Progenitor cell of endocrine pancreas (in vitro differentiated cells): Measurements from ENCODE around the gene LAMA3. TPM values are rescaled to one million over a fixed set of nuclear protein-coding genes. Genes with fewer than 3 reads are reported as not detected.

Experiments
- DNase-seq: peaks from one replicate; pipeline ENCODE4 v3.0.0; 2021; ENCODE audit warnings: low spot score; ENCODE audit not compliant: unreplicated experiment
- H3K27ac Mint-ChIP-seq: 2 replicates; pipeline ENCODE4 v1.8.0; 2021; ENCODE audit warnings: mild to moderate bottlenecking, moderate library complexity, mixed read lengths
- H3K27me3 Mint-ChIP-seq: 2 replicates; pipeline ENCODE4 v1.8.0; 2021; ENCODE audit warnings: mixed read lengths
- H3K36me3 Mint-ChIP-seq: 2 replicates; pipeline ENCODE4 v1.8.0; 2022; ENCODE audit warnings: mixed read lengths; ENCODE audit not compliant: insufficient read depth
- H3K4me1 Mint-ChIP-seq: 2 replicates; pipeline ENCODE4 v1.8.0; 2021; ENCODE audit warnings: low read depth, mixed read lengths
- H3K4me3 Mint-ChIP-seq: 2 replicates; pipeline ENCODE4 v1.8.0; 2021; ENCODE audit warnings: low read depth, mild to moderate bottlenecking, moderate library complexity, mixed read lengths
- H3K9me3 Mint-ChIP-seq: 2 replicates; pipeline ENCODE4 v1.8.0; 2021; ENCODE audit warnings: low read depth, mixed read lengths
- CTCF ChIP-seq: fragments of 200-600 bp; sonication (generic); IDR thresholded peaks from one replicate; pipeline ENCODE4 v1.5.0; 2021; ENCODE audit warnings: antibody characterized with exemption, mild to moderate bottlenecking; ENCODE audit not compliant: unreplicated experiment
- total RNA-seq: library from RNA; stranded (reverse); gene quantifications from 2 replicates; pipeline ENCODE4 v1.2.1, GENCODE V29; 2021

Gene LAMA3
- total RNA-seq, 1 donor from 2014 or later, result 0.84 TPM

- no peak for DNase-seq
- Mint-ChIP-seq H3K4me3 (no peak overlapping the region), H3K27ac (no peak overlapping the region), H3K4me1 (no peaks in the 10 kb centered on the region), H3K27me3 (peaks cover 13% of the 10 kb centered on the region), H3K9me3 (no peaks in the 10 kb centered on the region), H3K36me3 (no peaks in the 10 kb centered on the region)
- no peak for TF ChIP-seq CTCF
Observed at GRCh38 chr18:23776306-23776705, 87.1 kb downstream of the LAMA3 start.

GRCh38 chr18:23778828-23779227 lies 89.6 kb downstream of the LAMA3 start:
- Mint-ChIP-seq H3K4me1 (no peaks in the 10 kb centered on the region), H3K27ac (no peak overlapping the region), H3K4me3 (no peak overlapping the region), H3K36me3 (no peaks in the 10 kb centered on the region), H3K9me3 (no peaks in the 10 kb centered on the region), H3K27me3 (peaks cover 13% of the 10 kb centered on the region)
- no peak for TF ChIP-seq CTCF
- DNase-seq, result no peak

- Mint-ChIP-seq H3K27ac (no peak overlapping the region), H3K27me3 (peaks cover 11% of the 10 kb centered on the region), H3K9me3 (no peaks in the 10 kb centered on the region), H3K4me1 (no peaks in the 10 kb centered on the region), H3K4me3 (no peak overlapping the region), H3K36me3 (no peaks in the 10 kb centered on the region)
- TF ChIP-seq CTCF, result no peak
- DNase-seq, result no peak
Observed at GRCh38 chr18:23779696-23780303, 90.5 kb downstream of the LAMA3 start.

GRCh38 chr18:23784832-23785245 lies 95.6 kb downstream of the LAMA3 start:
- H3K27ac Mint-ChIP-seq, result no peak overlapping the region
- H3K4me3 Mint-ChIP-seq, result no peak overlapping the region
- peaks cover 5% of the 10 kb centered on the region for H3K9me3 Mint-ChIP-seq
- no peak for DNase-seq
- TF ChIP-seq CTCF, result no peak
- no peaks in the 10 kb centered on the region for H3K4me1 Mint-ChIP-seq
- no peaks in the 10 kb centered on the region for H3K36me3 Mint-ChIP-seq
- peaks cover 8% of the 10 kb centered on the region for H3K27me3 Mint-ChIP-seq

- no peak for TF ChIP-seq CTCF
- peaks cover 1% of the 10 kb centered on the region for H3K4me1 Mint-ChIP-seq
- H3K9me3 Mint-ChIP-seq, result peaks cover 4% of the 10 kb centered on the region
- no peaks in the 10 kb centered on the region for H3K36me3 Mint-ChIP-seq
- H3K4me3 Mint-ChIP-seq, result no peak overlapping the region
- no peak overlapping the region for H3K27ac Mint-ChIP-seq
- peaks cover 5% of the 10 kb centered on the region for H3K27me3 Mint-ChIP-seq
- no peak for DNase-seq
Observed at GRCh38 chr18:23793051-23793450, 103.8 kb downstream of the LAMA3 start.
